Tibial artery (tissue), 4 donors: ENCODE results near the gene RASL11A.

Source experiments
- DNase-seq, 2 donors: peaks; one replicate each; pipeline ENCODE4 v3.0.0-alpha.2; 2019
- H3K27ac ChIP-seq, 2 donors: fragments of 200-600 bp; sonication (generic) in 1 of 2; 1 replicate in 1 of 2; 2 replicates in 1 of 2; pipeline ENCODE4 v1.5.1; 2018 to 2019; ENCODE audit warnings: mild to moderate bottlenecking in 1 of 2
- H3K27me3 ChIP-seq, 2 donors: fragments of 200-600 bp; sonication (generic) in 1 of 2; one replicate each; pipeline versions ENCODE4 v1.5.1 to v1.6.0; 2016 to 2019
- H3K36me3 ChIP-seq, 3 donors: fragments of 200-600 bp; sonication (generic) in 2 of 3; one replicate each; pipeline ENCODE4 v1.5.1; 2016 to 2019; ENCODE audit warnings: mild to moderate bottlenecking in 2 of 3
- H3K4me1 ChIP-seq, 4 donors: fragments of 200-600 bp; sonication (generic) in 2 of 4; 1 replicate in 3 of 4; 2 replicates in 1 of 4; pipeline ENCODE4 v1.5.1; 2016 to 2019
- H3K4me3 ChIP-seq, 2 donors: fragments of 200-600 bp; sonication (generic) in 1 of 2; 1 replicate in 1 of 2; 2 replicates in 1 of 2; pipeline ENCODE4 v1.5.1; 2018 to 2019; ENCODE audit warnings: mild to moderate bottlenecking in 2 of 2
- H3K9me3 ChIP-seq, 3 donors: fragments of 200-600 bp; sonication (generic) in 1 of 3; one replicate each; pipeline ENCODE4 v1.5.1; 2016 to 2019
- CTCF ChIP-seq, 2 experiments: fragments of 200-600 bp in 1 of 2; fragments of 450-650 bp in 1 of 2; IDR thresholded peaks; one replicate each; pipeline ENCODE4 v1.5.1; 2017 to 2019; ENCODE audit warnings: antibody characterized with exemption in 2 of 2, mild to moderate bottlenecking in 1 of 2, moderate library complexity in 1 of 2
- intact Hi-C: fragments of 100-400 bp; cut with DNase I; formaldehyde crosslinking; loops from one replicate; pipeline ENCODE4 v1.15.0; 2023; ENCODE audit warnings: low total_unique reads

The RASL11A gene

GRCh38 chr13:27269114-27269665 is 1.4 kb upstream of the RASL11A start:
- H3K9me3 ChIP-seq, result no peaks in the 10 kb centered on the region
- no peak for DNase-seq
- no peak overlapping the region for H3K27ac ChIP-seq
- H3K36me3 ChIP-seq, result peaks cover 0 to 6% (median 0%) of the 10 kb centered on the region in 3 donors
- TF ChIP-seq CTCF (IDR thresholded peaks at IDR 0.05), result no peak
- intact Hi-C loops, result no loop called here
- H3K4me3 ChIP-seq, result no peak overlapping the region
- H3K4me1 ChIP-seq, result peaks cover 0 to 18% (median 12%) of the 10 kb centered on the region in 4 donors
- H3K27me3 ChIP-seq, result no peaks in the 10 kb centered on the region

- H3K4me1 ChIP-seq, result peaks cover 4 to 42% (median 27%) of the 10 kb centered on the region in 4 donors
- H3K27me3 ChIP-seq, result no peaks in the 10 kb centered on the region
- H3K9me3 ChIP-seq, result no peaks in the 10 kb centered on the region
- peak overlapping the region; percentile 70 to 87 for H3K4me3 ChIP-seq
- H3K27ac ChIP-seq, result peak overlapping the region; percentile 83 to 93
- peaks cover 0 to 6% (median 0%) of the 10 kb centered on the region in 3 donors for H3K36me3 ChIP-seq
- DNase-seq, result no peak
- TF ChIP-seq CTCF (IDR thresholded peaks at IDR 0.05), result no peak
- intact Hi-C loops, result loop anchor here (1.0 to 5.0 kb wide), 2 partner anchors 20 to 99 kb away; partner anchors contain the start of genes RPL21 and USP12
Measured at GRCh38 chr13:27271570-27272096, 1.0 kb downstream of the RASL11A start.

GRCh38 chr13:27273658-27274425 is 3.2 kb downstream of the RASL11A start:
- H3K4me1 ChIP-seq, result peaks cover 4 to 42% (median 27%) of the 10 kb centered on the region in 4 donors
- peak in 1 of 2 donors; percentile 87 for DNase-seq
- intact Hi-C loops, result loop anchor here (5.0 kb wide), 1 partner anchor 102 kb away; the partner anchor contains the start of gene USP12

GRCh38 chr13:27274631-27275030 is 4.0 kb downstream of the RASL11A start:
- Histone ChIP-seq H3K36me3 (peaks cover 0 to 6% (median 0%) of the 10 kb centered on the region in 3 donors), H3K4me1 (peaks cover 4 to 42% (median 27%) of the 10 kb centered on the region in 4 donors), H3K27me3 (no peaks in the 10 kb centered on the region), H3K27ac (peak overlapping the region; percentile 70 to 75), H3K9me3 (no peaks in the 10 kb centered on the region), H3K4me3 (no peak overlapping the region)
- no peak for TF ChIP-seq CTCF (IDR thresholded peaks at IDR 0.05)
- DNase-seq, result no peak
- intact Hi-C loops, result loop anchor here (5.0 kb wide), 2 partner anchors 83 to 102 kb away; partner anchors contain the start of gene USP12

More at GRCh38 chr13:27273658-27274425, 3.2 kb downstream of the RASL11A start:
- Histone ChIP-seq H3K9me3 (no peaks in the 10 kb centered on the region), H3K27ac (peak overlapping the region; percentile 70 to 75), H3K27me3 (no peaks in the 10 kb centered on the region), H3K4me3 (peak overlapping the region; percentile 70 to 87), H3K36me3 (peaks cover 0 to 6% (median 0%) of the 10 kb centered on the region in 3 donors)
- TF ChIP-seq CTCF (IDR thresholded peaks at IDR 0.05), result no peak

- no peaks in the 10 kb centered on the region for H3K27me3 ChIP-seq
- no peak for TF ChIP-seq CTCF (IDR thresholded peaks at IDR 0.05)
- H3K4me3 ChIP-seq, result no peak overlapping the region
- intact Hi-C loops, result loop anchor here (5.0 kb wide), 1 partner anchor 81 kb away; no protein-coding TSS in a partner anchor
- peak overlapping the region; percentile 36 to 70 for H3K27ac ChIP-seq
- peaks cover 4 to 37% (median 25%) of the 10 kb centered on the region in 4 donors for H3K4me1 ChIP-seq
- DNase-seq, result no peak
- H3K36me3 ChIP-seq, result peaks cover 0 to 6% (median 0%) of the 10 kb centered on the region in 3 donors
- H3K9me3 ChIP-seq, result no peaks in the 10 kb centered on the region
Measured at GRCh38 chr13:27276188-27276587, 5.6 kb downstream of the RASL11A start.
